Tibial nerve (tissue), 4 donors: ENCODE measurements around the gene FTCDNL1. TPM values are rescaled to one million over a fixed set of nuclear protein-coding genes. Genes with fewer than 3 reads are reported as not detected.

Source experiments
- DNase-seq, 2 donors: peaks; one replicate each; pipeline ENCODE4 v3.0.0-alpha.2; 2019; ENCODE audit warnings: low spot score in 2 of 2
- H3K27ac ChIP-seq, 4 donors: fragments of 200-600 bp; sonication (generic) in 3 of 4; one replicate each; pipeline ENCODE4 v1.5.1; 2017 to 2019; ENCODE audit warnings: mild to moderate bottlenecking in 1 of 4
- H3K27me3 ChIP-seq, 2 donors: fragments of 200-600 bp; sonication (generic) in 1 of 2; one replicate each; pipeline versions ENCODE4 v1.5.1 to v1.6.0; 2017 to 2019
- H3K36me3 ChIP-seq, 3 donors: fragments of 200-600 bp; sonication (generic); one replicate each; pipeline ENCODE4 v1.5.1; 2018 to 2019
- H3K4me1 ChIP-seq, 4 donors: fragments of 200-600 bp; sonication (generic) in 3 of 4; one replicate each; pipeline ENCODE4 v1.5.1; 2017 to 2019
- H3K4me3 ChIP-seq, 4 donors: fragments of 200-600 bp; sonication (generic) in 3 of 4; one replicate each; pipeline ENCODE4 v1.5.1; 2017 to 2019; ENCODE audit warnings: mild to moderate bottlenecking in 1 of 4, moderate library complexity in 1 of 4
- H3K9me3 ChIP-seq, 4 donors: fragments of 200-600 bp; sonication (generic) in 3 of 4; one replicate each; pipeline ENCODE4 v1.5.1; 2017 to 2019
- CTCF ChIP-seq, 5 experiments: fragments of 200-600 bp in 3 of 5; fragments of 450-650 bp in 2 of 5; sonication (generic) in 3 of 5; IDR thresholded peaks; one replicate each; pipeline ENCODE4 v1.5.1; 2016 to 2019; ENCODE audit warnings: antibody characterized with exemption in 5 of 5, mild to moderate bottlenecking in 3 of 5, moderate library complexity in 2 of 5
- EP300 ChIP-seq, 2 donors: sonication (generic); formaldehyde crosslinking; IDR thresholded peaks; one replicate each; pipeline ENCODE4 v1.6.1; 2017; ENCODE audit warnings: antibody characterized with exemption in 2 of 2, mild to moderate bottlenecking in 1 of 2
- POLR2A ChIP-seq, 2 donors: fragments of 450-650 bp; IDR thresholded peaks; one replicate each; pipeline ENCODE4 v1.6.1; 2017; ENCODE audit warnings: antibody characterized with exemption in 2 of 2, mild to moderate bottlenecking in 2 of 2, moderate library complexity in 2 of 2
- WGBS, 2 donors: methylation state at CpG; one replicate each; pipeline ENCODE4 v1.1.5; 2018; 5-methylcytosine and 5-hydroxymethylcytosine counted together
- total RNA-seq, 4 donors: library from RNA; depleted of rRNA; stranded (reverse); fragments of >200 nt; gene quantifications; one replicate each; pipeline ENCODE4 v1.1.0, GENCODE V29; 2016

The FTCDNL1 gene
- total RNA-seq, 4 donors from 2014 or later: 1.8 to 9.0 (median 3.4) TPM

GRCh38 chr2:199757233-199757870, 93.6 kb downstream of the FTCDNL1 start:
- Histone ChIP-seq H3K27me3 (no peaks in the 10 kb centered on the region), H3K36me3 (no peaks in the 10 kb centered on the region), H3K9me3 (peaks cover 0 to 2% (median 0%) of the 10 kb centered on the region in 4 donors), H3K4me1 (no peaks in the 10 kb centered on the region), H3K27ac (no peak overlapping the region), H3K4me3 (no peak overlapping the region)
- DNase-seq: no peak
- TF ChIP-seq POLR2A (IDR thresholded peaks at IDR 0.05) (no peak), EP300 (IDR thresholded peaks at IDR 0.05) (no peak), CTCF (IDR thresholded peaks at IDR 0.05) (no peak)
- WGBS, 2 donors: 64 to 66% methylated on average over 3 of the region's 3 CpGs

GRCh38 chr2:199756743-199757142, 94.2 kb downstream of the FTCDNL1 start:
- Histone ChIP-seq H3K4me3 (no peak overlapping the region), H3K27ac (no peak overlapping the region), H3K4me1 (no peaks in the 10 kb centered on the region), H3K9me3 (peaks cover 0 to 4% (median 0%) of the 10 kb centered on the region in 4 donors), H3K27me3 (no peaks in the 10 kb centered on the region), H3K36me3 (no peaks in the 10 kb centered on the region)
- DNase-seq: no peak
- TF ChIP-seq POLR2A (IDR thresholded peaks at IDR 0.05) (no peak), EP300 (IDR thresholded peaks at IDR 0.05) (no peak), CTCF (IDR thresholded peaks at IDR 0.05) (no peak)
- WGBS, 2 donors: 26 to 43% methylated on average over 1 of the region's 1 CpG

GRCh38 chr2:199756211-199756610, 94.8 kb downstream of the FTCDNL1 start:
- 83 to 86% methylated on average over 3 of the region's 3 CpGs for WGBS, 2 donors
- no peaks in the 10 kb centered on the region for H3K36me3 ChIP-seq
- TF ChIP-seq CTCF (IDR thresholded peaks at IDR 0.05) (no peak), POLR2A (IDR thresholded peaks at IDR 0.05) (no peak), EP300 (IDR thresholded peaks at IDR 0.05) (no peak)
- DNase-seq: no peak
- H3K4me1 ChIP-seq: no peaks in the 10 kb centered on the region
- peaks cover 0 to 4% (median 0%) of the 10 kb centered on the region in 4 donors for H3K9me3 ChIP-seq
- H3K27me3 ChIP-seq: no peaks in the 10 kb centered on the region
- H3K4me3 ChIP-seq: no peak overlapping the region
- no peak overlapping the region for H3K27ac ChIP-seq

GRCh38 chr2:199754766-199755165, 96.2 kb downstream of the FTCDNL1 start:
- WGBS, 2 donors: 67 to 69% methylated on average over 3 of the region's 3 CpGs
- TF ChIP-seq POLR2A (IDR thresholded peaks at IDR 0.05) (no peak), EP300 (IDR thresholded peaks at IDR 0.05) (no peak), CTCF (IDR thresholded peaks at IDR 0.05) (no peak)
- H3K4me1 ChIP-seq: no peaks in the 10 kb centered on the region

GRCh38 chr2:199751492-199752120, 99.4 kb downstream of the FTCDNL1 start:
- no peaks in the 10 kb centered on the region for H3K4me1 ChIP-seq
- no peak for TF ChIP-seq POLR2A (IDR thresholded peaks at IDR 0.05)
- no peak for TF ChIP-seq EP300 (IDR thresholded peaks at IDR 0.05)
- H3K4me3 ChIP-seq: no peak overlapping the region
- DNase-seq: no peak
- no peak overlapping the region for H3K27ac ChIP-seq
- peaks cover 0 to 4% (median 0%) of the 10 kb centered on the region in 4 donors for H3K9me3 ChIP-seq
- WGBS, 2 donors: 69 to 82% methylated on average over 8 of the region's 8 CpGs
- H3K27me3 ChIP-seq: no peaks in the 10 kb centered on the region
- no peaks in the 10 kb centered on the region for H3K36me3 ChIP-seq

More at GRCh38 chr2:199754766-199755165, 96.2 kb downstream of the FTCDNL1 start:
- H3K4me3 ChIP-seq: no peak overlapping the region
- H3K36me3 ChIP-seq: no peaks in the 10 kb centered on the region
- no peaks in the 10 kb centered on the region for H3K27me3 ChIP-seq
- DNase-seq: no peak
- peaks cover 0 to 4% (median 0%) of the 10 kb centered on the region in 4 donors for H3K9me3 ChIP-seq
- H3K27ac ChIP-seq: no peak overlapping the region
